ENCODE data around the gene USH1G. TPM values are rescaled to one million over a fixed set of nuclear protein-coding genes. Genes with fewer than 3 reads are reported as not detected.

USH1G gene
- total RNA-seq, 1 experiment from 2014 or later = 2.7 TPM

GRCh38 chr17:74918906-74919305 is 4.1 kb downstream of the USH1G start:
- H3K56ac ChIP-seq (ENCODE audit: insufficient read length, low read depth, low read length) = no peak overlapping the region
- H4K20me1 ChIP-seq (ENCODE audit: control insufficient read depth, insufficient read depth, insufficient read length) = no peaks in the 10 kb centered on the region
- no peak overlapping the region for H3T11ph ChIP-seq (ENCODE audit: low read length)
- TF ChIP-seq, protein P1, sequence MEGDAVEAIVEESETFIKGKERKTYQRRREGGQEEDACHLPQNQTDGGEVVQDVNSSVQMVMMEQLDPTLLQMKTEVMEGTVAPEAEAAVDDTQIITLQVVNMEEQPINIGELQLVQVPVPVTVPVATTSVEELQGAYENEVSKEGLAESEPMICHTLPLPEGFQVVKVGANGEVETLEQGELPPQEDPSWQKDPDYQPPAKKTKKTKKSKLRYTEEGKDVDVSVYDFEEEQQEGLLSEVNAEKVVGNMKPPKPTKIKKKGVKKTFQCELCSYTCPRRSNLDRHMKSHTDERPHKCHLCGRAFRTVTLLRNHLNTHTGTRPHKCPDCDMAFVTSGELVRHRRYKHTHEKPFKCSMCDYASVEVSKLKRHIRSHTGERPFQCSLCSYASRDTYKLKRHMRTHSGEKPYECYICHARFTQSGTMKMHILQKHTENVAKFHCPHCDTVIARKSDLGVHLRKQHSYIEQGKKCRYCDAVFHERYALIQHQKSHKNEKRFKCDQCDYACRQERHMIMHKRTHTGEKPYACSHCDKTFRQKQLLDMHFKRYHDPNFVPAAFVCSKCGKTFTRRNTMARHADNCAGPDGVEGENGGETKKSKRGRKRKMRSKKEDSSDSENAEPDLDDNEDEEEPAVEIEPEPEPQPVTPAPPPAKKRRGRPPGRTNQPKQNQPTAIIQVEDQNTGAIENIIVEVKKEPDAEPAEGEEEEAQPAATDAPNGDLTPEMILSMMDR (conservative IDR thresholded peaks at IDR 0.05) = no peak
- H3K14ac ChIP-seq (ENCODE audit: insufficient read depth, low read length) = no peak overlapping the region
- H2BK5ac ChIP-seq (ENCODE audit: insufficient read length, low read length) = no peak overlapping the region
- no peak overlapping the region for H3K4ac ChIP-seq (ENCODE audit: low read depth, low read length)
- no peak overlapping the region for H2BK12ac ChIP-seq (ENCODE audit: insufficient read length, low read depth, low read length)
- H3K27me3 Mint-ChIP-seq (ENCODE audit: low read depth) = peaks cover 49% of the 10 kb centered on the region
- H3K9me3 Mint-ChIP-seq = peaks cover 0 to 2% of the 10 kb centered on the region in 2 experiments; a peak in 2 of 5 replicates
- H3K9ac ChIP-seq (ENCODE audit: extremely low read depth, insufficient read length, low read length) = no peak overlapping the region
- no peaks in the 10 kb centered on the region for H3K79me1 ChIP-seq (ENCODE audit: insufficient read depth, low read depth, low read length, poor library complexity, severe bottlenecking)
- H3K27me3 ChIP-seq (ENCODE audit: insufficient read depth, low read length) = peaks cover 15% of the 10 kb centered on the region
- no peak overlapping the region for H3K27ac Mint-ChIP-seq
- no CpG with 5 or more reads among the region's 5 CpGs for WGBS (ENCODE audit: extremely low coverage, insufficient read length, low lambda C conversion rate)
- H4K91ac ChIP-seq (ENCODE audit: insufficient read length, low read depth, low read length) = no peak overlapping the region
- H3K4me1 Mint-ChIP-seq = peaks cover 18 to 37% of the 10 kb centered on the region in 2 experiments
- H2AFZ ChIP-seq (ENCODE audit: low read length) = no peak overlapping the region
- H3K36me3 Mint-ChIP-seq (ENCODE audit: insufficient read depth in 1 of 3, low read depth in 3 of 3) = no peaks in the 10 kb centered on the region; a peak in 1 of 7 replicates
- DNase-seq = no peak
- no peak overlapping the region for H2BK120ac ChIP-seq (ENCODE audit: low read depth, low read length, poor library complexity, severe bottlenecking)
- no peak overlapping the region for H2BK15ac ChIP-seq (ENCODE audit: low read depth, low read length)
- H4K5ac ChIP-seq (ENCODE audit: insufficient read length, low read depth, low read length) = no peak overlapping the region
- H3K79me2 ChIP-seq (ENCODE audit: insufficient read depth, low read length) = no peaks in the 10 kb centered on the region
- peaks cover 4% of the 10 kb centered on the region for H3K23me2 ChIP-seq (ENCODE audit: insufficient read length, low read depth, low read length, poor library complexity, severe bottlenecking)
- no peak overlapping the region for H3K23ac ChIP-seq (ENCODE audit: insufficient read length, low read depth, low read length)
- no peak overlapping the region for H4K8ac ChIP-seq (replicated peaks; ENCODE audit: insufficient read length, low read depth, low read length)
- H2AK5ac ChIP-seq (ENCODE audit: insufficient read length, low read length) = no peak overlapping the region
- no peak overlapping the region for H2BK20ac ChIP-seq (ENCODE audit: low read depth, low read length, poor library complexity, severe bottlenecking)
- no peaks in the 10 kb centered on the region for H3K9me3 ChIP-seq (ENCODE audit: control insufficient read depth, low read depth, low read length)
- H3K4me3 Mint-ChIP-seq = no peak overlapping the region
- H3K18ac ChIP-seq (ENCODE audit: insufficient read length, low read depth, low read length) = no peak overlapping the region
- H3K27ac ChIP-seq (ENCODE audit: insufficient read length, low read depth, low read length) = no peak overlapping the region
- no peaks in the 10 kb centered on the region for H3K4me1 ChIP-seq (ENCODE audit: insufficient read depth, low read length)
- H3K4me2 ChIP-seq (ENCODE audit: insufficient read depth, insufficient read length, low read length) = no peak overlapping the region

All from H9 (cell line).